IPS-NIHi7 (cell line): ENCODE data around the gene IGF2R.
"Not testable (repeated sequence)": the region's sequence is repeated elsewhere in the genome, so short reads cannot be mapped to it uniquely, and the experiment has no call there.

Experiments used
- DNase-seq: peaks from one replicate; pipeline ENCODE4 v3.0.0; 2012; ENCODE audit warnings: mixed read lengths; ENCODE audit errors: extremely low spot score

Gene IGF2R

GRCh38 chr6:159951772-159952171, 17.1 kb upstream of the IGF2R start:
- DNase-seq, result no peak

DNA sequence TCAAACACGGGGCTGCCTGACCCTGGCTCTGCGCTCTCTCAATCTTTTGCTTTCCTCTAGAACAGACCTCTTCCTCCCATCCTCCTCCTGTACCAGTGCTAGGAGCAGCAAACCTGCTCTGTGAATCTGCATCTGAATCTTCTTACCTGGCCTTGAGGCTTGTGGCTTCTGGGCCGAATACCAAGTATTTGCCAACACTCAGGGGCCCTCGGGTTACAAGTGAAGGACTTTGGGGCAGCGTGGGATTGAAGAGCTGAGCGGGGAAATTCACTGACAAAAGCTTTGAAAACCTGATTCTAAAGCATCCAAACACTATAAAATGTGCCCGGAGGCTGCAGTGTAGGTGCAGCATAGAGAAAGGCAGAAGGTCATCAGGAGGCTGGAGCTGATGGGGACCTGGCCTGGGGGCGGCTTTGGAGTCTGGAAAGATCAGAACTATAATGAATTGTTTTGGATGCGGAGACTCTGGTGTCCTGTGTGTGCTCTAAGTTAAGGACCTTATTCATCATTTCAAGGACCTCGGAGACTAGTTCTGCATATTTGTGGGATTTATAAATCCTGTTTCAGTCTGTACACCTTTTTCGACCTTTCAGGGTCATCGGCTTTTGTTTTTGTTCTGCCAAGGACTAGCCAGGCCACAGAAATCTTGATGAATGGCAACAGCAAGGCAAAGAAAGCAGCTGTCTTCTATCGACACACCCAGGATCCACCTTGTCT, 16.4 kb upstream of the IGF2R start:
- no peak for DNase-seq

- DNase-seq, result no peak
These were observed 15.7 kb upstream of the IGF2R start for GRCh38 chr6:159953091-159953601.

- DNase-seq, result no peak
These were observed 12.9 kb upstream of the IGF2R start for GRCh38 chr6:159955945-159956361.

DNA sequence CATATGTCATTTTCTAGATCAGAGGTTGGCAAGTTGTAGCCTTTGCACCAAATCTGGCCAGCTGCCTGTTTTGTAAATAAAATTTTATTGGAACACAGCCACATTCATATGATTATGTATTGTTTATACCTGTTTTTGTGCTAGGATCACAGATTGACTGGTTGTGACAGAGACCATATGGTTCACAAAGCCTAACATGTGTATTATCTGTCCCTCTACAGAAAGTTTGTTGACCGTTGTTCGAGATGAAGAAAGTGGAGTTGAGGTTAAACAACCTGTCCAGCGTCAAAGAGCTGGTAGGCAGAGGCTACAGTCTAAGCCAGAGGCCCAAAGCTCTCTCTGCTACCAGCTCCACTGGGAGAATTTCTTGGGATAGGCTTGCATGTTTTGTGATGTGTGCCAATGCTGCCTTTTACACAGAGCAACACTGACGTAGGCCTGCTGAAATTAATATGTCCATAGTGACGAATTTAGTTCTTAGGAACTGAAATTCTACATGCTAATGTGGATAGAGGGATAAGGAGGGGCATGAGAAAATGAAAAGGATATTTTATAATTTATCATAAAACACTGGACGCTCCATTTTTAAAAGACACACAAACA, 11.7 kb upstream of the IGF2R start:
- DNase-seq, result no peak

GRCh38 chr6:159959165-159959975, 9.5 kb upstream of the IGF2R start:
- DNase-seq, result no peak

- no peak for DNase-seq
These were observed 8.9 kb upstream of the IGF2R start for GRCh38 chr6:159959976-159960384.

- DNase-seq, result no peak
These were observed 8.4 kb upstream of the IGF2R start for GRCh38 chr6:159960485-159960884.

DNA sequence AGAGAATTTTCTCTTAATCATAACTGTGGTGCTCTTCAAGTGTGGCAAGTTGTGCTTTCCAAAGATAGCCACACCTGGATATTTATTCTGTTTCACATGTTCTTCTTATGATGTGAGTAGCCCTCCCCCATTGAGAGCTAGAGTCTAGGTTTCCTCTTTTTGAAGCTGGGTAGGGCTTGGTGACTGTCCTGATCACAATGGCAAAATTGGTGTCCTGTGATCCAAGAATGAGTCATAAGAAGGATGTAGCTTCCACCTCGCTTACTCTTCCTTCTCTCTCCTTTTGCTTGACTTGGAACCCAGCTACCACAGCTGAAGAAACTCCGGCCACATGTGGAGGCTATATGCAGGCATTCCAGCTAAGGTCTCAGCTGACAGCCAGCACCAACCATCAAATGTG, 7.4 kb upstream of the IGF2R start:
- DNase-seq, result no peak

DNA sequence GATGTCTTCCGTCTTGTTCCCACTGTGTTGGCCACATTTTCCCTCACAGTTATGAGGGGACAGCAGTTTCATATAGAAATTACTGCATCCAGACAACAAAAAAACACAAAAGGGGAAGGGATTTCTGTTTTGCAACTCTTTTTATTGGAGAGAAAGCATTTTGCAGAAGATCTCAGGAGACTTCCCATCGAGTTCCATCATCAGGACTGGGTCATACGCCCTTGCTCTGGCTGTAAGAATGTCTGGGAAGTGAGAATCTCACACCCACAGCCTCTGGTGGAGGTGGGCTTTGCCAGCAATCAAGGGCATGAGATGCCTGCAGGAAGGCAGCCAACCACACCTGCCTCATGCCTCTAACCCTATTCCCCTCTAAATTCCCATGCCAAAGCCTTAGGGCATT, 5.8 kb upstream of the IGF2R start:
- no peak for DNase-seq

- no peak for DNase-seq
These were observed 4.8 kb upstream of the IGF2R start for GRCh38 chr6:159964046-159964445.

- DNase-seq, result no peak
These were observed 2.5 kb upstream of the IGF2R start for GRCh38 chr6:159966339-159966738.

GRCh38 chr6:159966981-159967380, 1.9 kb upstream of the IGF2R start:
- no peak for DNase-seq

DNA sequence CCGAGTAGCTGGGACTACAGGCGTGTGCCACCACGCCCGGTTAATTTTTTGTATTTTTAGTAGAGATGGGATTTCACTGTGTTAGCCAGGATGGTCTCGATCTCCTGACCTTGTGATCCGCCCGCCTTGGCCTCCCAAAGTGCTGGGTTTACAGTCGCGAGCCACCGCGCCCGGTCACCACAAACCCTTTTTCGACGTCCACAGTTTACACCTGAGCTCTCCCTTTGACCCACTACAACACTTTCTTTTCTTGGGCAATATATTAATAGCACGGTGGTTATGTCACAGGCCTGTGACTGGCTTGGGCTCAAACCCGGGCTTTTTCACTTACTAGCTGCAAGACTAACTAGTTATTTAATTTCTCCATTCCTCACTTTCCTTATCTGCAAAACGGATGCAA, 1.3 kb upstream of the IGF2R start:
- DNase-seq, result not testable (repeated sequence)

DNA sequence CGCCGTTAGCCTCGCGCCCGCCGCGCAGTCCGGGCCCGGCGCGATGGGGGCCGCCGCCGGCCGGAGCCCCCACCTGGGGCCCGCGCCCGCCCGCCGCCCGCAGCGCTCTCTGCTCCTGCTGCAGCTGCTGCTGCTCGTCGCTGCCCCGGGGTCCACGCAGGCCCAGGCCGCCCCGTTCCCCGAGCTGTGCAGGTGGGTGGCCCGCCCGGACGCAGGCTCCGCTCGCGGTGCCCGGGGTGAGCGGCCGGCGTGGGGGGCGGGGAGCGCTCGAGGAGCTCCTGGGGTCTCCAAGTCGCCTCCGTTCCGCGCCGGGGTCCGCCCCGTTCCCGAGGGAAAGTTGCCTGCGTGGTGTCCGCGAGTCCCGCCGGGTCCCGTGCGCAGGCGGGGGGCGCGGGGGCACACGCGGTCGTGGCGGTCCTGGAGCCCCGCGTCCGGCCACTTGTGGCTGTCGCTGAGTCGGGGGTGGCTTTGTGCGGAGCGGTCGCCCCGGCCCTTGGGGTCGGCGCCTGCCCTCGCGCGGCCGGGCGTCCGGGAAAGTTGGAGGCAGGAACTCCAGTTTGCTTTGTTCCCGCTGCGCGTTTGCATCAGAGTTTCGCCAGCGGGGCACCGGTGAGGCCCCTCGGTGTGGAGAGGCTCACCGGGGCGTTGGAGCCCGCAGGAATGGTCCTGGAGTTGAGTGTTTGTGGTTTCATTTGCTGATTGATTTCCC, 476 bp downstream of the IGF2R start:
- no peak for DNase-seq

GRCh38 chr6:159969921-159970320, 1.0 kb downstream of the IGF2R start:
- DNase-seq, result peak; percentile 61

- no peak for DNase-seq
These were observed 1.8 kb downstream of the IGF2R start for GRCh38 chr6:159970659-159971063.

DNA sequence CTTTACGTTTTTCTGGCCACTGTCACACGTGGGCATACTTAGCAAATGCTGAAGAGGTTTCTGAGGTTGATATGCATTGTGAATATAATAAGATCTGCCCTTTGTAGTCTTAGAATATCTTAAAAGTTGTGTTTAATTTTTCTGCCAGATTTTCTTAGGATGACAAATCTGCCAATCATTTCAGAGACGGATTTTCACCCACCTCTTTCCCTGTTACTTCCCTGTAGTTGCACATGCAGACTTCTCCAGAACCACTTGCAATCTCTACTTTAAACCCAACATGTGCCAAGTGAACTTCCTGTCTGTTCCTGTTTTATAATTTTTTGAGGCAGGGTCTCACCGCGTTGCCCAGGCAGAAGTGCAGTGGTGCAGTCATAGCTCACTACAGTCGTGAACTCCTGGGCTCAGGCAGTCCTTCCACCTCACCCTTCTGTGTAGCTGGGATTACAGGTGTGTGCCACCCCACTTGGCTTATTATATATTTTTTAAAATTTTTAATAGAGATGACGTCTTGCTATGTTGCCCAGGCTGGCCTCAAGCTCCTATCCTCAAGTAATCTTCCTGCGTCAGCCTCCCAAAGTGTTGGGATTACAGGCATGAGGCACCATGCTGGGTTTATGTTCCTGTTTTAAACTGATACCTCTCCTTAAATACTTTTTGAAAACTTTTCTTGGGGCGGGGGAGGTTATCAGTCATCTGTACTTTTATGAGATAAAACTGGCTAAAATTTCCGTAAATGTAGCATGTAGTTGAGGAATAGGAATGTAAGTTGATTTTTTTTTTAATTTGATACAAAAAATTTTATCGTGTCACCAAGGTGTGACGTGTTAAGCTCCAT, 2.7 kb downstream of the IGF2R start:
- no peak for DNase-seq

DNA sequence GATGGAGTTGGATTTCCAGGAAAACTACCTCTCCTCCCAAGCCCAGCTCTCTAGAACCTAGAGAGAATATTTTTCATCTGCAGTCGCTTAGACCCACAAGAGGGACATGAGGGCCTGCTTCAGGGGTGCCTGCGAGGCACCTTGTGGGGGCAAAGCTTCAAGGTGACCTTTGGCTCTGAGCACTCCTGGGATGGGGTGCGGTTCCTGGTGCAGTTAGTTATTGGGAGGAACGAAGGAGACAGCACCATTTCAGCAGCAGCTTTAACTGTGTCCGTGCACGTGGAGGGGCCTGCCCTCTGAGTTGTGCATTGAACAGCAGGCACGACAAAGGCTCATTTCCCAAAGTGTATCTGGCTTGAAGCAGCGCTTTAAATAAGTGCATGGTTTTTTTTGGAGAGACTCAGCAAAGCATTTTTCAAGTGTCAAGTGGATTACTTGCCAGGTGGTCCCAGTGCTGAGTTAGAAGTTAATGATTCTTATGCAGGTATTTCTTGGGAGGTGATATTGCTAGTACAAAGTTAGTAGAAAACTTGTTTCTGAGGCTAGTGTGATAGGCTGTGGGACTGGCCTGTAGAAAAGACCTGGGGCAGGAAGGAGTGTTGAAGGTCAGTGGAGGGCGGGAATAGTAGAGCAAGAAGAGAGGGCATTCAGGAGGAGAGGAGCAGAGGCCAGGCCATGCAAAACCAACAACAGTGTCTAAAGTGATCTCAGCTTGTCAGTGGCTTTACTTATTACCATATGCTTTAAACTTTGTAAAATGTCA, 3.8 kb downstream of the IGF2R start:
- DNase-seq, result no peak

- DNase-seq, result no peak
These were observed 4.5 kb downstream of the IGF2R start for GRCh38 chr6:159973406-159973805.
